ENCODE results near the gene TTLL12.

Gene TTLL12

DNA sequence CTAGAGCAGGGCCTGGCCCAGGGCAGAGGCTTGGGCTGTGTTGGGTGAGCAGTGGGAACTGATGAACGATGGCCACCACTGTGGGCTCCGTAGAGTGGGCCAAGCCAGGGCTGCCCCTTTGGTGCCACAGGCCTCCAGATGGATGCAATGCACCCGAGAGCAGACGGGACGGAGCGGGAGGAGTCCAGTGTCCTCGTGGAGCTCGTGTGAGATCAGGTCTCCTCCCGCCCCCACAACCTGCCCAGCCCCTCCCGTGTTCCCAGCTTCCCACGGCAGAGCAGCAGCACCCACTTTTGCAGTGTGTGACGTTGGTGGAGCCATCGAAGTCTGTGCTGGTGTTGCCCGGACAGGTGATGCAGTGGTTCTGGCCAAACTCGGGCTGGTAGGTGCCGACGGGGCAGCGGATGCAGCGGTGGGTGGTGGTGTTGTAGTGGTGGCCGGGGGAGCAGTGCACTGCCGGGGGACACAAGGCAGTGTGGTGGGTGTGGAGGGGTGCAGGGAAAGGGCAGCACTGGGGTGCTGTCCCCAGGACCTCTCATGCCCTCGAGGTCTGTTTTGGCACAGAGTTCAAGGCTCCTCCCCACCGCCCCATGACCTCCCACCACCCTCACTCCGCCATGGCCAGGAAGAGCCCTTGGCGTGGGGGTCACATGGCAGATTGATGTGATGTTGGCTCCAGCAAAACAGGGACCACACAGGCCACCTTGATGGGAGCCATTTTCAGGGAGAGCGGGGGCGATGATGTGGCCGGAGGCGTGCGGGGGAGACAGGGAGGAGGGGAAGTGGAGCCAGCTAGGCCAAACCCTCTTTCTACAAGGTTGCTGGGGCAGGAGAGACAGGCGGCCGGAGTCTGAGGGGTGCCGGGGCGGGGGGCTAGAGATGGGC is 23.9 kb upstream of the TTLL12 start:
- CTCF ChIA-PET = no interaction called here
- no peak for DNase-seq (ENCODE audit: extremely low spot score)
- POLR2A ChIA-PET = no interaction called here
- TF ChIP-seq, protein P1, sequence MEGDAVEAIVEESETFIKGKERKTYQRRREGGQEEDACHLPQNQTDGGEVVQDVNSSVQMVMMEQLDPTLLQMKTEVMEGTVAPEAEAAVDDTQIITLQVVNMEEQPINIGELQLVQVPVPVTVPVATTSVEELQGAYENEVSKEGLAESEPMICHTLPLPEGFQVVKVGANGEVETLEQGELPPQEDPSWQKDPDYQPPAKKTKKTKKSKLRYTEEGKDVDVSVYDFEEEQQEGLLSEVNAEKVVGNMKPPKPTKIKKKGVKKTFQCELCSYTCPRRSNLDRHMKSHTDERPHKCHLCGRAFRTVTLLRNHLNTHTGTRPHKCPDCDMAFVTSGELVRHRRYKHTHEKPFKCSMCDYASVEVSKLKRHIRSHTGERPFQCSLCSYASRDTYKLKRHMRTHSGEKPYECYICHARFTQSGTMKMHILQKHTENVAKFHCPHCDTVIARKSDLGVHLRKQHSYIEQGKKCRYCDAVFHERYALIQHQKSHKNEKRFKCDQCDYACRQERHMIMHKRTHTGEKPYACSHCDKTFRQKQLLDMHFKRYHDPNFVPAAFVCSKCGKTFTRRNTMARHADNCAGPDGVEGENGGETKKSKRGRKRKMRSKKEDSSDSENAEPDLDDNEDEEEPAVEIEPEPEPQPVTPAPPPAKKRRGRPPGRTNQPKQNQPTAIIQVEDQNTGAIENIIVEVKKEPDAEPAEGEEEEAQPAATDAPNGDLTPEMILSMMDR (IDR thresholded peaks at IDR 0.05; ENCODE audit: control extremely low read depth, extremely low read depth, low read depth, missing control alignments) = no peak

DNA sequence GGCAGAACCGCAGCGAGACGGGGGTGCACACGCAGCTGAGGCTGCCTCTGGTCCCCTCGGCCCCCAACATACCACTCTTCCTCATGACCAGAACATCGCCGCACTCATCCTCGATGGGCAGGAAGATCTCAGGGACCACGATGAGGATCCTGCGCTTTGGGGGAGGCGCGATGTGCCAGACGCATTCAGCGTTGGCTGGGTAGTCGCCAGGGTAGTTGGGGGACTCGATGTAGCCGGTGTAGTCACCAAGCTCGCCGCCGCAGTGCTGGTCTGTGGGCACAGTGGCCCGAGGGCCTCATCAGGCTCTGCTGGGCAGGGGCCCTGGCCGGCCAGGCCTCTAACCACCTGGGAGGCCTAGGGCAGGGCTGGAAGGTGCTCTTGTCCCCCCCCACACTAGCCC is 23.0 kb upstream of the TTLL12 start:
- ChIA-PET CTCF (interaction anchor here (1.1 kb wide), 1 partner anchor 21 kb away, joined by 6 read pairs; no protein-coding TSS in a partner anchor), POLR2A (no interaction called here)
- DNase-seq (ENCODE audit: extremely low spot score) = no peak
- TF ChIP-seq, protein P1 (IDR thresholded peaks at IDR 0.05; ENCODE audit: control extremely low read depth, extremely low read depth, low read depth, missing control alignments) = no peak

DNA sequence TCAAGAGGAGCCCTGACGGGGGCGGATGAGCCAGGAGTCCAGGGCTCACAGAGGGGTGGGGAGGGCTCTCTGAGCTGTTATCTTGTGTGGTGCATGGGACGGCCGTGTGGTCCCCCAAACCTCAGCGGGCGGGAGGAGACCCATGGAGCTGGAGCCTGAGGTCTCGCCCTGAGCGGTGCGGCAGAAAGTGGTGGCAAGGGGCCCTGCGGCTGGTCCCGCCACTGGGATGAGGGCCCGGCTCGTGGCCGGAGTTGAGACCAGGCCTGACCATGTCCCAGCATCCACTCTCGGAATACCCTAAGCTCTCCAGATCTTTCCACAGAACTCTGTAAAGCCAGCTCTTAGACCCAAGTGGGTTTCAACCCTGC is 22.6 kb upstream of the TTLL12 start:
- POLR2A ChIA-PET = no interaction called here

GRCh38 chr22:43208703-43209522 is 22.0 kb upstream of the TTLL12 start:
- ChIA-PET CTCF (interaction anchor here (1.1 kb wide), 1 partner anchor 22 kb away, joined by 6 read pairs; no protein-coding TSS in a partner anchor), POLR2A (no interaction called here)
- TF ChIP-seq, protein P1 (IDR thresholded peaks at IDR 0.05; ENCODE audit: control extremely low read depth, extremely low read depth, low read depth, missing control alignments) = no peak
- no peak for DNase-seq (ENCODE audit: extremely low spot score)

More for the DNA sequence above, 22.6 kb upstream of the TTLL12 start:
- TF ChIP-seq, protein P1 (IDR thresholded peaks at IDR 0.05; ENCODE audit: control extremely low read depth, extremely low read depth, low read depth, missing control alignments) = no peak
- CTCF ChIA-PET = interaction anchor here (1.1 kb wide), 1 partner anchor 22 kb away, joined by 6 read pairs; no protein-coding TSS in a partner anchor
- no peak for DNase-seq (ENCODE audit: extremely low spot score)

GRCh38 chr22:43207849-43208702 is 21.1 kb upstream of the TTLL12 start:
- ChIA-PET CTCF (no interaction called here), POLR2A (no interaction called here)
- no peak for DNase-seq (ENCODE audit: extremely low spot score)
- TF ChIP-seq, protein P1 (IDR thresholded peaks at IDR 0.05; ENCODE audit: control extremely low read depth, extremely low read depth, low read depth, missing control alignments) = no peak

DNA sequence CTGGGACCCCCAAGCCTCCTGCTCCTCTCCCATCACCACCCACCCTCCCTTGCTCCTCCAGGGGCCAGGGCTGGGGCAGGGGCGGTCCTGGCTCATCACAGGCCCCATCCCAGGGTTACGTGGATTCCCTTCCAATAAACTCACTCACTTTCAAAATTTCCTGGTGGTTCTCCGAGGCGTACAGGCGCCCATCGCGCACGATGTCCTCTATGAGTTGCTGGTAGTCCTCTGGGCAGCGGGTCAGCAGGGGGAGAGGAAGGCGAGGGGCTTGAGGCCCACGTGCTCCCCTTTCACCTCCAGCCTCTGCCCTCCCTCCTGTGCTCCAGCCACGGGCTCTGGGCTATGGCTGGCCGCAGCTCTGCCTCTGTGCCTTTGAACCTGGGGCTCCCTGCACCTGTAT is 20.5 kb upstream of the TTLL12 start:
- TF ChIP-seq, protein P1 (IDR thresholded peaks at IDR 0.05; ENCODE audit: control extremely low read depth, extremely low read depth, low read depth, missing control alignments) = no peak
- POLR2A ChIA-PET = no interaction called here
- no peak for DNase-seq (ENCODE audit: extremely low spot score)
- CTCF ChIA-PET = no interaction called here

Data from GM10248 (cell line).